Stimulated activated CD8-positive, alpha-beta memory T cell treated with anti-CD3 and anti-CD28 coated beads, Interleukin-4, amount 100 ng/mL, for 24 hours (primary cell): ENCODE data around the gene CARS1.
A peak's percentile ranks its signal among the peaks of the same experiment; 100 is the strongest.

ENCODE experiments used
- DNase-seq: peaks from one replicate; pipeline ENCODE4 v3.0.0-alpha.2; 2020; ENCODE audit warnings: low read depth

CARS1 gene

GRCh38 chr11:3057069-3057963 lies at the start of gene CARS1:
Gene CARS1, minus strand, starts transcription at chr11:3057423. Its CDS starts 56 bp downstream, at chr11:3057367.
- peak; percentile 92 for DNase-seq

- no peak for DNase-seq
These were observed 48.8 kb upstream of the CARS1 start for GRCh38 chr11:3105791-3106735.

GRCh38 chr11:3104961-3105790 lies 48.0 kb upstream of the CARS1 start:
- no peak for DNase-seq

- DNase-seq: no peak
These were observed 47.0 kb upstream of the CARS1 start for GRCh38 chr11:3104051-3104714.

- DNase-seq: no peak
These were observed 45.9 kb upstream of the CARS1 start for GRCh38 chr11:3103076-3103475.

GRCh38 chr11:3102641-3102921 lies 45.4 kb upstream of the CARS1 start:
- DNase-seq: no peak

- DNase-seq: no peak
These were observed 44.9 kb upstream of the CARS1 start for GRCh38 chr11:3101921-3102640.

- no peak for DNase-seq
These were observed 42.0 kb upstream of the CARS1 start for GRCh38 chr11:3099178-3099577.

- DNase-seq: no peak
These were observed 39.8 kb upstream of the CARS1 start for GRCh38 chr11:3096909-3097530.

- no peak for DNase-seq
These were observed 38.6 kb upstream of the CARS1 start for GRCh38 chr11:3095712-3096361.

GRCh38 chr11:3094223-3094824 lies 37.1 kb upstream of the CARS1 start:
- no peak for DNase-seq

- no peak for DNase-seq
These were observed 36.3 kb upstream of the CARS1 start for GRCh38 chr11:3093281-3094191.

GRCh38 chr11:3092603-3093141 lies 35.4 kb upstream of the CARS1 start:
- DNase-seq: no peak

GRCh38 chr11:3091846-3092602 lies 34.8 kb upstream of the CARS1 start:
- DNase-seq: peak; percentile 48

- no peak for DNase-seq
These were observed 34.0 kb upstream of the CARS1 start for GRCh38 chr11:3091081-3091845.

- no peak for DNase-seq
These were observed 33.1 kb upstream of the CARS1 start for GRCh38 chr11:3090096-3090901.
